Peyer's patch (tissue), 4 donors: ENCODE measurements around the gene TMEM238.

ENCODE experiments used
- POLR2A ChIP-seq, 2 donors: fragments of 450-650 bp; IDR thresholded peaks; one replicate each; pipeline ENCODE4 v1.5.1; 2017; ENCODE audit warnings: antibody characterized with exemption in 2 of 2, mild to moderate bottlenecking in 2 of 2, moderate library complexity in 2 of 2
- TF ChIP-seq, protein P1 (sequence below), 6 experiments: fragments of 450-650 bp in 4 of 6; fragments of 200-600 bp in 2 of 6; sonication (generic) in 1 of 6; IDR thresholded peaks; one replicate each; pipeline ENCODE4 v1.5.1; 2017 to 2019; ENCODE audit warnings: antibody characterized with exemption in 6 of 6, mild to moderate bottlenecking in 3 of 6, moderate library complexity in 1 of 6

DNA sequence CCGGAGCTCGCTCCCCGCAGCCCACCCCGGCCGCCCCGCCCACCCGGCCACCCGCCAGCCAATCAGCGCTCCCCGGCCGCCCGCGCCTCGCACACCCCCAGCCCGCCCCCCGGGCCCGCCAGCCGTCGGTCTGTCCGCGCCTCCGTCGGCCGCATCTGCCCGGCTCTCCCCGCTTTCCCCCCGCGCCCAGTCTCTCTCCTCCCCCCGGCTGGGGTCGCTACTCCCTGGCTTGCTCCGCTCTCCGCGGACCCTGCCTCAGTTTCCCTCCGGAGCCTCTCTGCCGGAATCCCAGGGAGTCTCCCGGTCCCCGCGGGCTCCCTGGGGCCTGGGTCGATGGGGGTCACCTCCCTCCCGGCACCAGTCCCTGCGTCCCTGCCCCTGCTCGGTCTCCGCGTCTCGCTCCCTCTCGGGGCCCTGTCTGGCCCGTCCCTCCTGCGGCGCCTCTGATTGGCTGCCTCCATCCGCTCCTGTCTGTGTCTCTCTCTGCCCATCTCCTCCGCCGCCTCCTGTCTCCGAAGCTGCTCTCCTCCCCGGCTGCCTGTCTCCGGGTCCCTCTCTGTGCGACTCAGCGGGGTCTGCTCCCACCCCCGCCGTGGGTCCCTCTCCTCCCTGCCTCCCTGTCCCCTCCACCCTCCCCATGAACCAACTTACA is 14.3 kb downstream of the TMEM238 start:
- TF ChIP-seq, protein P1, sequence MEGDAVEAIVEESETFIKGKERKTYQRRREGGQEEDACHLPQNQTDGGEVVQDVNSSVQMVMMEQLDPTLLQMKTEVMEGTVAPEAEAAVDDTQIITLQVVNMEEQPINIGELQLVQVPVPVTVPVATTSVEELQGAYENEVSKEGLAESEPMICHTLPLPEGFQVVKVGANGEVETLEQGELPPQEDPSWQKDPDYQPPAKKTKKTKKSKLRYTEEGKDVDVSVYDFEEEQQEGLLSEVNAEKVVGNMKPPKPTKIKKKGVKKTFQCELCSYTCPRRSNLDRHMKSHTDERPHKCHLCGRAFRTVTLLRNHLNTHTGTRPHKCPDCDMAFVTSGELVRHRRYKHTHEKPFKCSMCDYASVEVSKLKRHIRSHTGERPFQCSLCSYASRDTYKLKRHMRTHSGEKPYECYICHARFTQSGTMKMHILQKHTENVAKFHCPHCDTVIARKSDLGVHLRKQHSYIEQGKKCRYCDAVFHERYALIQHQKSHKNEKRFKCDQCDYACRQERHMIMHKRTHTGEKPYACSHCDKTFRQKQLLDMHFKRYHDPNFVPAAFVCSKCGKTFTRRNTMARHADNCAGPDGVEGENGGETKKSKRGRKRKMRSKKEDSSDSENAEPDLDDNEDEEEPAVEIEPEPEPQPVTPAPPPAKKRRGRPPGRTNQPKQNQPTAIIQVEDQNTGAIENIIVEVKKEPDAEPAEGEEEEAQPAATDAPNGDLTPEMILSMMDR (IDR thresholded peaks at IDR 0.05): no peak
- TF ChIP-seq POLR2A (IDR thresholded peaks at IDR 0.05): no peak
